HL-60 (cell line): ENCODE measurements around the gene TIMM50.

Source experiments
- DNase-seq, 2 experiments: peaks; one replicate each; pipeline ENCODE4 v3.0.0-alpha.2; 2010 to 2020; ENCODE audit warnings: low read depth in 1 of 2, low spot score in 1 of 2
- H3K27ac ChIP-seq: fragments of 250-450 bp; sonication (Bioruptor Pico); replicated peaks from 2 replicates; pipeline ENCODE4 v1.5.1; 2020; ENCODE audit warnings: mild to moderate bottlenecking, moderate library complexity
- H3K27me3 ChIP-seq: fragments of 250-450 bp; sonication (Bioruptor Pico); 2 replicates; pipeline ENCODE4 v1.5.1; 2021; ENCODE audit warnings: mild to moderate bottlenecking, moderate library complexity; ENCODE audit not compliant: insufficient read depth, poor library complexity, severe bottlenecking
- H3K4me3 ChIP-seq: replicated peaks from 2 replicates; pipeline ENCODE4 v1.5.1; 2011; ENCODE audit warnings: mild to moderate bottlenecking, control low read depth, low read length; ENCODE audit not compliant: insufficient read depth
- GABPA ChIP-seq: IDR thresholded peaks from 2 replicates; pipeline ENCODE4 v1.6.1; 2012; ENCODE audit warnings: low read depth
- POLR2AphosphoS5 ChIP-seq: IDR thresholded peaks from 2 replicates; pipeline ENCODE4 v1.6.1; 2012; ENCODE audit warnings: low read depth
- SPI1 ChIP-seq: IDR thresholded peaks from 2 replicates; pipeline ENCODE4 v1.6.1; 2012; ENCODE audit warnings: low read depth, mild to moderate bottlenecking, borderline replicate concordance
- TF ChIP-seq, protein P1 (sequence below): IDR thresholded peaks from one replicate; pipeline ENCODE4 v1.5.1; 2011; ENCODE audit warnings: low read length, control low read depth, inconsistent platforms; ENCODE audit not compliant: insufficient read depth
- TF ChIP-seq, protein P2 (sequence below): IDR thresholded peaks from 2 replicates; pipeline ENCODE4 v1.6.1; 2012; ENCODE audit warnings: low read depth; ENCODE audit not compliant: insufficient replicate concordance

TIMM50 gene

DNA sequence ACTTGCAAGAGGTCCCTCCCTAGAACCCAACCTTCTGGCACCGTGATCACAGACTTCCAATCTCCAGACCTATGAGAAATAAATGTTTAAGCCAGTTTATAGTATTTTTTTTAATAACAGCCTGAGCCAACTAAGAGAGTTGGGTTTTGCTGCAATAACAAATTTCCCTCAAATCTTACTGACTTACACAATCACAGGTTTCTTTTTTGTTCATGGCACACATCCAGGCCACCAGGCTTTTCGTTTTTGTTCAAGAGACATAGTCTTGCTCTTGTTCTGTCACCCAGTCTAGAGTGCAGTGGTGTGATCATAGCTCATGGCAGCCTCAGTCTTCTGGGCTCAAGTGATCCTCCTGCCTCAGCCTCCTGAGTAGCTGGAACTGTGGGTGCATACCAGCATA is 32.4 kb downstream of the TIMM50 start:
- TF ChIP-seq, protein P1, sequence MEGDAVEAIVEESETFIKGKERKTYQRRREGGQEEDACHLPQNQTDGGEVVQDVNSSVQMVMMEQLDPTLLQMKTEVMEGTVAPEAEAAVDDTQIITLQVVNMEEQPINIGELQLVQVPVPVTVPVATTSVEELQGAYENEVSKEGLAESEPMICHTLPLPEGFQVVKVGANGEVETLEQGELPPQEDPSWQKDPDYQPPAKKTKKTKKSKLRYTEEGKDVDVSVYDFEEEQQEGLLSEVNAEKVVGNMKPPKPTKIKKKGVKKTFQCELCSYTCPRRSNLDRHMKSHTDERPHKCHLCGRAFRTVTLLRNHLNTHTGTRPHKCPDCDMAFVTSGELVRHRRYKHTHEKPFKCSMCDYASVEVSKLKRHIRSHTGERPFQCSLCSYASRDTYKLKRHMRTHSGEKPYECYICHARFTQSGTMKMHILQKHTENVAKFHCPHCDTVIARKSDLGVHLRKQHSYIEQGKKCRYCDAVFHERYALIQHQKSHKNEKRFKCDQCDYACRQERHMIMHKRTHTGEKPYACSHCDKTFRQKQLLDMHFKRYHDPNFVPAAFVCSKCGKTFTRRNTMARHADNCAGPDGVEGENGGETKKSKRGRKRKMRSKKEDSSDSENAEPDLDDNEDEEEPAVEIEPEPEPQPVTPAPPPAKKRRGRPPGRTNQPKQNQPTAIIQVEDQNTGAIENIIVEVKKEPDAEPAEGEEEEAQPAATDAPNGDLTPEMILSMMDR: no peak
- TF ChIP-seq POLR2AphosphoS5 (no peak), GABPA (no peak), SPI1 (no peak)
- TF ChIP-seq, protein P2, sequence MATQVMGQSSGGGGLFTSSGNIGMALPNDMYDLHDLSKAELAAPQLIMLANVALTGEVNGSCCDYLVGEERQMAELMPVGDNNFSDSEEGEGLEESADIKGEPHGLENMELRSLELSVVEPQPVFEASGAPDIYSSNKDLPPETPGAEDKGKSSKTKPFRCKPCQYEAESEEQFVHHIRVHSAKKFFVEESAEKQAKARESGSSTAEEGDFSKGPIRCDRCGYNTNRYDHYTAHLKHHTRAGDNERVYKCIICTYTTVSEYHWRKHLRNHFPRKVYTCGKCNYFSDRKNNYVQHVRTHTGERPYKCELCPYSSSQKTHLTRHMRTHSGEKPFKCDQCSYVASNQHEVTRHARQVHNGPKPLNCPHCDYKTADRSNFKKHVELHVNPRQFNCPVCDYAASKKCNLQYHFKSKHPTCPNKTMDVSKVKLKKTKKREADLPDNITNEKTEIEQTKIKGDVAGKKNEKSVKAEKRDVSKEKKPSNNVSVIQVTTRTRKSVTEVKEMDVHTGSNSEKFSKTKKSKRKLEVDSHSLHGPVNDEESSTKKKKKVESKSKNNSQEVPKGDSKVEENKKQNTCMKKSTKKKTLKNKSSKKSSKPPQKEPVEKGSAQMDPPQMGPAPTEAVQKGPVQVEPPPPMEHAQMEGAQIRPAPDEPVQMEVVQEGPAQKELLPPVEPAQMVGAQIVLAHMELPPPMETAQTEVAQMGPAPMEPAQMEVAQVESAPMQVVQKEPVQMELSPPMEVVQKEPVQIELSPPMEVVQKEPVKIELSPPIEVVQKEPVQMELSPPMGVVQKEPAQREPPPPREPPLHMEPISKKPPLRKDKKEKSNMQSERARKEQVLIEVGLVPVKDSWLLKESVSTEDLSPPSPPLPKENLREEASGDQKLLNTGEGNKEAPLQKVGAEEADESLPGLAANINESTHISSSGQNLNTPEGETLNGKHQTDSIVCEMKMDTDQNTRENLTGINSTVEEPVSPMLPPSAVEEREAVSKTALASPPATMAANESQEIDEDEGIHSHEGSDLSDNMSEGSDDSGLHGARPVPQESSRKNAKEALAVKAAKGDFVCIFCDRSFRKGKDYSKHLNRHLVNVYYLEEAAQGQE: no peak
- DNase-seq: no peak
- H3K27me3 ChIP-seq: peaks cover 40% of the 10 kb centered on the region
- H3K4me3 ChIP-seq: no peak overlapping the region
- H3K27ac ChIP-seq: no peak overlapping the region

DNA sequence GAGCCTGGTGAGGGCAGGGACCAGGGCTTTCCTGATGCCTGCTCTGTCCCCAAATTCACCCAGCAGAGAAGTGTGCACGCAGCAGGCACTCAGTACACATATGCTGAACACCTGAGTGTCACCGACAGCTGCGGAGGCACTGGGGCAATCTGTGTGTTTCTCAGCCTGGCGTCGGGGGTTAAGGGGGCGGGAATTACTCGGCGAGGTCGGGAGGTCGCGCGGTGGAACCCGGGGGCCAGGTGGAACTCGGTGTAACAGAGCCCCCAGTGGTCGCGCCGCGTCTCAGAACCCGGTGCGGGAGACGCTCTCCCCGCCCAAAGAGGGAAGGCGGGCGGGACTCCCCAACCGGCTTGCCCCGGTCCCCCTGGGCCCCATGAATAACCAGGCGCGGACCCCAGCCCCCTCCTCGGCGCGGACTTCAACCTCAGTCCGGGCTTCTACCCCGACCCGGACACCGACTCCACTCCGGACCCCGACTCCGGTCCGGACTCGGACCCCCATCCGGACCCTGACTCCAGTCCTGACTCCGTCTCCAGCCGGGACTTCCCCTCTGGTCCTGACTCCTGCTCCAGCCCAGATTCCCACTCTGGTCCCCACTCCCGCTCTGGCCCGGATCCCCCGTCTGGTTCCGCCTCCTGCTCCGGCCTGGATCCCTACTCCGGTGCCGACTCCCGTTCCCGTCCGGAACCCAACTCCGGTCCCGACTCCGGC is 34.4 kb downstream of the TIMM50 start, which contains the start of gene SELENOV:
SELENOV (plus strand) TSS at position 300 of the 711 bp plus-strand sequence; CDS start at position 374, 74 bp downstream.
- no peak for DNase-seq
- no peak within 1 kb of the TSS for H3K27ac ChIP-seq
- TF ChIP-seq POLR2AphosphoS5 (no peak), SPI1 (no peak), GABPA (no peak)
- TF ChIP-seq, protein P2: no peak
- TF ChIP-seq, protein P1: no peak
- H3K4me3 ChIP-seq: no peak within 1 kb of the TSS
- peaks cover 37% of the 10 kb centered on the region for H3K27me3 ChIP-seq

DNA sequence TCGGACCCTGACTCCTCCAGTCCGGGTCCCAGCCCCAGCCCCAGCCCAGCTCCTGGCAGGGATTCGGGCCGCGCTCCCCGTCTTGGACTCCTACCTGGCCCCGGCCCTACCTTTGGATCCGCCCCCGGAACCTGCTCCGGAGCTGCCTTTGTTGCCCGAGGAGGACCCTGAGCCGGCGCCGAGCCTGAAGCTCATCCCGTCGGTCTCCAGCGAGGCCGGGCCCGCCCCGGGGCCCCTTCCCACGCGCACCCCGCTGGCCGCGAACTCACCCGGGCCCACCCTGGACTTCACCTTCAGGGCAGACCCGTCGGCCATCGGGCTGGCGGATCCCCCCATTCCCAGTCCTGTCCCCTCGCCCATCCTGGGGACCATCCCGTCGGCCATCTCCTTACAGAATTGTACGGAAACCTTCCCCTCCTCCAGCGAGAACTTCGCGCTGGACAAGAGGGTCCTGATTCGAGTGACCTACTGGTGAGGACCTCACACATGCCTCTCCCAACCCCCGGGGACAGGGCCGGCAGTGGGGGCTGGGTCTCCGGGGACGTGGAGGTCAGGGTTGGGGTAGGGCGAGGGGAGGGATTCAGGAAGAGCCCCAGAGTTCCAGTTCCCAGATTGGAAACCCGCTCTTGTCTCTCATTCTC is 35.0 kb downstream of the TIMM50 start:
- no peak overlapping the region for H3K27ac ChIP-seq
- no peak for DNase-seq
- H3K4me3 ChIP-seq: no peak overlapping the region
- H3K27me3 ChIP-seq: peaks cover 37% of the 10 kb centered on the region
- TF ChIP-seq SPI1: no peak
- TF ChIP-seq, protein P2: no peak
- no peak for TF ChIP-seq GABPA
- TF ChIP-seq POLR2AphosphoS5: no peak
- TF ChIP-seq, protein P1: no peak
